ENCODE measurements around the gene GID8. TPM values are rescaled to one million over a fixed set of nuclear protein-coding genes. Genes with fewer than 3 reads are reported as not detected.
A peak's percentile ranks its signal among the peaks of the same experiment; 100 is the strongest.

GID8 gene
- total and polyA plus RNA-seq, 2 of the 13 experiments (the other 11 are each of a cell fraction or from before 2014, with no cell fraction given): 39.6 to 59.8 TPM

DNA sequence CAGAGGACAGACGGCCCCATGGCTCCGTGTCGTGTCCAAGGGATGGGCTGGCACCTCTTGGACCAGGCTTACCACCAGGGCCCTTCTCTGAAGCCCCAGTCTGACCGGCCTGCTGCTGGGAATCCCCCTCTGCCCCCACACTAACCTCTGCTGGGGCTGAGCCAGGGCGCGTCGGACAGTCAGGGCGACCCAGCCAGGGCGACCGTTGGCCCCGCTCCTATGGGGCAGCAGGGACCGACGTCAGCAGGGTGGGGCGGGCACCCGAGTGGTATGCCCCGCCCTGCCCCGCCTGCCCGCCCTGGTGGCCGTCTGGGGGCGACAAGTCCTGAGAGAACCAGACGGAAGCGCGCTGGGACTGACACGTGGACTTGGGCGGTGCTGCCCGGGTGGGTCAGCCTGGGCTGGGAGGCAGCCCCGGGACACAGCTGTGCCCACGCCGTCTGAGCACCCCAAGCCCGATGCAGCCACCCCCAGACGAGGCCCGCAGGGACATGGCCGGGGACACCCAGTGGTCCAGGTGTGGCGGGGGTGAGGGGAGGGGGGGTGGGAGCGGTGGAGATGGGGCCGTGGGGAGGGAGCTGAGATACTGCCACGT is 14.5 kb downstream of the GID8 start, which contains the start of gene SLC17A9 (continued):
- TF ChIP-seq TBX2 (CRISPR knock-in tag; IDR thresholded peaks at IDR 0.05; ENCODE audit: borderline replicate concordance): peak; percentile 93
- TF ChIP-seq, protein P1, sequence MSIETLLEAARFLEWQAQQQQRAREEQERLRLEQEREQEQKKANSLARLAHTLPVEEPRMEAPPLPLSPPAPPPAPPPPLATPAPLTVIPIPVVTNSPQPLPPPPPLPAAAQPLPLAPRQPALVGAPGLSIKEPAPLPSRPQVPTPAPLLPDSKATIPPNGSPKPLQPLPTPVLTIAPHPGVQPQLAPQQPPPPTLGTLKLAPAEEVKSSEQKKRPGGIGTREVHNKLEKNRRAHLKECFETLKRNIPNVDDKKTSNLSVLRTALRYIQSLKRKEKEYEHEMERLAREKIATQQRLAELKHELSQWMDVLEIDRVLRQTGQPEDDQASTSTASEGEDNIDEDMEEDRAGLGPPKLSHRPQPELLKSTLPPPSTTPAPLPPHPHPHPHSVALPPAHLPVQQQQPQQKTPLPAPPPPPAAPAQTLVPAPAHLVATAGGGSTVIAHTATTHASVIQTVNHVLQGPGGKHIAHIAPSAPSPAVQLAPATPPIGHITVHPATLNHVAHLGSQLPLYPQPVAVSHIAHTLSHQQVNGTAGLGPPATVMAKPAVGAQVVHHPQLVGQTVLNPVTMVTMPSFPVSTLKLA (IDR thresholded peaks at IDR 0.05): peak; percentile 76
- TF ChIP-seq HMG20B (CRISPR knock-in tag; conservative IDR thresholded peaks at IDR 0.05): peak; percentile 29; the same call in 1 of the 2 replicates
- TF ChIP-seq AGO1 (IDR thresholded peaks at IDR 0.05; ENCODE audit: low read depth, low read length, poor library complexity, severe bottlenecking): peak; percentile 77
- TF ChIP-seq MYNN (CRISPR knock-in tag; IDR thresholded peaks at IDR 0.05; ENCODE audit: low read depth): peak; percentile 81; the same call in 1 of the 2 replicates
- TF ChIP-seq IKZF5 (CRISPR knock-in tag; IDR thresholded peaks at IDR 0.05): peak; percentile 85
- no peak for TF ChIP-seq REXO4 (CRISPR knock-in tag; IDR thresholded peaks at IDR 0.05; ENCODE audit: borderline replicate concordance)
- TF ChIP-seq ZNF451 (CRISPR knock-in tag; IDR thresholded peaks at IDR 0.05): peak; percentile 96
- peak; percentile 97 for TF ChIP-seq DRAP1 (CRISPR knock-in tag; IDR thresholded peaks at IDR 0.05)
- TF ChIP-seq MAF1 (CRISPR knock-in tag; IDR thresholded peaks at IDR 0.05; ENCODE audit: borderline replicate concordance): no peak; the same call in 1 of the 2 replicates
- no peak for TF ChIP-seq NCOA5 (CRISPR knock-in tag; IDR thresholded peaks at IDR 0.05)
- peak; percentile 41 for TF ChIP-seq ZNF281 (CRISPR knock-in tag; IDR thresholded peaks at IDR 0.05; ENCODE audit: borderline replicate concordance)
- TF ChIP-seq RXRA (CRISPR knock-in tag; IDR thresholded peaks at IDR 0.05): peak; percentile 88
- TF ChIP-seq TBP (CRISPR knock-in tag; IDR thresholded peaks at IDR 0.05): 0 out of 2 replicates have a peak, but pooled peaks have one; percentile 31
- TF ChIP-seq SNAPC2 (CRISPR knock-in tag; IDR thresholded peaks at IDR 0.05): peak; percentile 95; the same call in 1 of the 2 replicates
- peak; percentile 94 for TF ChIP-seq SPEN (CRISPR knock-in tag; IDR thresholded peaks at IDR 0.05; ENCODE audit: low read depth)
- peak; percentile 72 for TF ChIP-seq KMT2A (CRISPR knock-in tag; IDR thresholded peaks at IDR 0.05)
- peak; percentile 76; the same call in 1 of the 2 replicates for TF ChIP-seq STAT5B (CRISPR knock-in tag; IDR thresholded peaks at IDR 0.05)
- TF ChIP-seq, protein P2, sequence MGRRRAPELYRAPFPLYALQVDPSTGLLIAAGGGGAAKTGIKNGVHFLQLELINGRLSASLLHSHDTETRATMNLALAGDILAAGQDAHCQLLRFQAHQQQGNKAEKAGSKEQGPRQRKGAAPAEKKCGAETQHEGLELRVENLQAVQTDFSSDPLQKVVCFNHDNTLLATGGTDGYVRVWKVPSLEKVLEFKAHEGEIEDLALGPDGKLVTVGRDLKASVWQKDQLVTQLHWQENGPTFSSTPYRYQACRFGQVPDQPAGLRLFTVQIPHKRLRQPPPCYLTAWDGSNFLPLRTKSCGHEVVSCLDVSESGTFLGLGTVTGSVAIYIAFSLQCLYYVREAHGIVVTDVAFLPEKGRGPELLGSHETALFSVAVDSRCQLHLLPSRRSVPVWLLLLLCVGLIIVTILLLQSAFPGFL (CRISPR knock-in tag; IDR thresholded peaks at IDR 0.05): no peak; the same call in 1 of the 2 replicates
- no peak for TF ChIP-seq CEBPB (IDR thresholded peaks at IDR 0.05; ENCODE audit: borderline replicate concordance, low read depth, low read length)
- TF ChIP-seq HNF4A (CRISPR knock-in tag; IDR thresholded peaks at IDR 0.05): peak; percentile 74
- peak; percentile 88 for TF ChIP-seq GATAD2A (CRISPR knock-in tag; IDR thresholded peaks at IDR 0.05)
- TF ChIP-seq, protein P3, sequence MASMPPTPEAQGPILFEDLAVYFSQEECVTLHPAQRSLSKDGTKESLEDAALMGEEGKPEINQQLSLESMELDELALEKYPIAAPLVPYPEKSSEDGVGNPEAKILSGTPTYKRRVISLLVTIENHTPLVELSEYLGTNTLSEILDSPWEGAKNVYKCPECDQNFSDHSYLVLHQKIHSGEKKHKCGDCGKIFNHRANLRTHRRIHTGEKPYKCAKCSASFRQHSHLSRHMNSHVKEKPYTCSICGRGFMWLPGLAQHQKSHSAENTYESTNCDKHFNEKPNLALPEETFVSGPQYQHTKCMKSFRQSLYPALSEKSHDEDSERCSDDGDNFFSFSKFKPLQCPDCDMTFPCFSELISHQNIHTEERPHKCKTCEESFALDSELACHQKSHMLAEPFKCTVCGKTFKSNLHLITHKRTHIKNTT (CRISPR knock-in tag; IDR thresholded peaks at IDR 0.05): no peak
